Medulla oblongata (tissue), 1 donor: Measurements from ENCODE around the gene CYP2W1.

ENCODE experiments used
- DNase-seq: peaks from one replicate; pipeline ENCODE4 v3.0.0-alpha.2; 2015; ENCODE audit errors: extremely low spot score

CYP2W1 gene

GRCh38 chr7:982511-983003 lies 424 bp upstream of the CYP2W1 start:
- DNase-seq, result no peak

GRCh38 chr7:983616-984071 lies 663 bp downstream of the CYP2W1 start:
- DNase-seq, result no peak

- DNase-seq, result no peak
Measured at GRCh38 chr7:984361-985126, 1.6 kb downstream of the CYP2W1 start.

GRCh38 chr7:985127-985416 lies 2.1 kb downstream of the CYP2W1 start:
- DNase-seq, result no peak

- no peak for DNase-seq
Measured at GRCh38 chr7:985915-986741, 3.1 kb downstream of the CYP2W1 start.

GRCh38 chr7:986766-987751 lies 4.1 kb downstream of the CYP2W1 start:
- DNase-seq, result no peak

GRCh38 chr7:987909-988308 lies 4.9 kb downstream of the CYP2W1 start:
- no peak for DNase-seq

- no peak for DNase-seq
Measured at GRCh38 chr7:988426-988911, 5.5 kb downstream of the CYP2W1 start.

GRCh38 chr7:988963-989529 lies 6.1 kb downstream of the CYP2W1 start:
- no peak for DNase-seq

GRCh38 chr7:990352-990932 lies 7.5 kb downstream of the CYP2W1 start:
- DNase-seq, result no peak

- DNase-seq, result no peak
Measured at GRCh38 chr7:990933-991728, 8.2 kb downstream of the CYP2W1 start.

- no peak for DNase-seq
Measured at GRCh38 chr7:991729-992656, 9.0 kb downstream of the CYP2W1 start.

GRCh38 chr7:992709-993607 lies 10.0 kb downstream of the CYP2W1 start:
- DNase-seq, result peak; percentile 99

GRCh38 chr7:994592-995308 lies 11.8 kb downstream of the CYP2W1 start:
- DNase-seq, result no peak

- no peak for DNase-seq
Measured at GRCh38 chr7:995571-995970, 12.6 kb downstream of the CYP2W1 start.

- no peak for DNase-seq
Measured at GRCh38 chr7:996079-996872, 13.3 kb downstream of the CYP2W1 start.
